HL-60 (cell line): ENCODE measurements around the gene CDH23.

Experiments
- CTCF ChIP-seq: IDR thresholded peaks from one replicate; pipeline ENCODE4 v1.5.1; 2011; ENCODE audit warnings: low read length, control low read depth, inconsistent platforms; ENCODE audit not compliant: insufficient read depth
- GABPA ChIP-seq: IDR thresholded peaks from 2 replicates; pipeline ENCODE4 v1.6.1; 2012; ENCODE audit warnings: low read depth
- POLR2AphosphoS5 ChIP-seq: IDR thresholded peaks from 2 replicates; pipeline ENCODE4 v1.6.1; 2012; ENCODE audit warnings: low read depth
- REST ChIP-seq: IDR thresholded peaks from 2 replicates; pipeline ENCODE4 v1.6.1; 2012; ENCODE audit warnings: low read depth; ENCODE audit not compliant: insufficient replicate concordance
- SPI1 ChIP-seq: IDR thresholded peaks from 2 replicates; pipeline ENCODE4 v1.6.1; 2012; ENCODE audit warnings: low read depth, mild to moderate bottlenecking, borderline replicate concordance

GRCh38 chr10:71708301-71708703 is 311.6 kb downstream of the CDH23 start:
- TF ChIP-seq CTCF (peak; percentile 87), POLR2AphosphoS5 (no peak), REST (no peak), GABPA (no peak), SPI1 (no peak)
